Measurements from ENCODE around the gene BUB3. TPM values are rescaled to one million over a fixed set of nuclear protein-coding genes. Genes with fewer than 3 reads are reported as not detected.

Gene BUB3
- total and polyA plus RNA-seq, 2 of the 4 experiments (the other 2 are of a cell fraction), result 215 to 384 TPM

- CTCF ChIA-PET, result interaction anchor here (0.6 kb wide), 1 partner anchor 233 kb away, joined by 6 read pairs; no protein-coding TSS in a partner anchor
- H3K79me1 ChIP-seq (ENCODE audit: low read depth in 1 of 2, low read length in 2 of 2), result no peaks in the 10 kb centered on the region
- no peak overlapping the region for H2BK120ac ChIP-seq (ENCODE audit: low read depth, low read length)
- no peaks in the 10 kb centered on the region for H3K9me3 ChIP-seq (ENCODE audit: control insufficient read depth, insufficient read depth, low read length)
- WGBS, 2 experiments (ENCODE audit: extremely low coverage in 2 of 2, insufficient read length in 1 of 2), result no CpG with 5 or more reads among the region's 6 CpGs
- H2BK15ac ChIP-seq (ENCODE audit: low read depth, low read length), result no peak overlapping the region
- no peak overlapping the region for H3K14ac ChIP-seq (replicated peaks; ENCODE audit: low read depth, low read length)
- no peaks in the 10 kb centered on the region for H3K27me3 ChIP-seq (ENCODE audit: control insufficient read depth, insufficient read depth, low read length)
- intact Hi-C loops (cut with micrococcal nuclease) (no loop called here), in situ Hi-C loops (cut with MboI; ENCODE audit: low sequenced_read_pairs) (no loop called here), dilution Hi-C loops (cut with HindIII; ENCODE audit: low sequenced_read_pairs, unreplicated experiment) (no loop called here)
- H3K9ac ChIP-seq (ENCODE audit: low read depth, low read length), result no peak overlapping the region
- no peaks in the 10 kb centered on the region for H4K20me1 ChIP-seq (ENCODE audit: insufficient read depth, low read length)
- H2AK9ac ChIP-seq (replicated peaks; ENCODE audit: low read depth, low read length, poor library complexity), result no peak overlapping the region
- no TSS peak for BruUV-seq (replicated peaks)
- no peak for ATAC-seq (ENCODE audit: low read depth)
- DNase-seq, result no peak
- no peak overlapping the region for H2AK5ac ChIP-seq (ENCODE audit: low read depth, low read length)
- H3K56ac ChIP-seq (ENCODE audit: extremely low read depth, insufficient read depth, low read length), result no peak overlapping the region
- no peak overlapping the region for H3K27ac ChIP-seq (ENCODE audit: insufficient read depth, low read length)
- no peak overlapping the region for H3K4ac ChIP-seq (ENCODE audit: low read depth, low read length)
- H3K9me1 ChIP-seq (ENCODE audit: insufficient read depth, low read length), result no peaks in the 10 kb centered on the region
- TF ChIP-seq RFX5 (IDR thresholded peaks at IDR 0.05; ENCODE audit: low read depth, low read length), result no peak
- TF ChIP-seq CHD1 (IDR thresholded peaks at IDR 0.05; ENCODE audit: low read depth, low read length), result no peak
- no peak for TF ChIP-seq FOS (IDR thresholded peaks at IDR 0.05; ENCODE audit: low read depth, low read length)
- TF ChIP-seq POLR2A (IDR thresholded peaks at IDR 0.05; ENCODE audit: low read depth, low read length), result no peak
- no peak for TF ChIP-seq BHLHE40 (IDR thresholded peaks at IDR 0.05; ENCODE audit: low read depth, low read length)
- TF ChIP-seq SMC3 (IDR thresholded peaks at IDR 0.05; ENCODE audit: low read depth, low read length), result no peak
- H3K4me2 ChIP-seq (ENCODE audit: low read depth, low read length), result no peak overlapping the region
- no peak overlapping the region for H4K5ac ChIP-seq (ENCODE audit: low read depth, low read length)
- no peak overlapping the region for H4K8ac ChIP-seq (ENCODE audit: low read depth in 2 of 2, low read length in 2 of 2)
- H2BK20ac ChIP-seq (ENCODE audit: low read depth, low read length), result no peak overlapping the region
- H4K91ac ChIP-seq (ENCODE audit: insufficient read depth, low read depth, low read length), result no peak overlapping the region
- no peak overlapping the region for H2AFZ ChIP-seq (replicated peaks; ENCODE audit: low read length, poor library complexity)
- H3K23ac ChIP-seq (ENCODE audit: low read depth, low read length), result no peak overlapping the region
- H2BK5ac ChIP-seq (ENCODE audit: low read depth, low read length, poor library complexity, severe bottlenecking), result no peak overlapping the region
- H3K18ac ChIP-seq (ENCODE audit: low read depth, low read length), result no peak overlapping the region
- no peaks in the 10 kb centered on the region for H3K4me1 ChIP-seq (ENCODE audit: control insufficient read depth, insufficient read depth, low read length)
- POLR2A ChIA-PET (ENCODE audit: unreplicated experiment), result no interaction called here
- no peaks in the 10 kb centered on the region for H3K36me3 ChIP-seq (ENCODE audit: control insufficient read depth, insufficient read depth, low read length)
- no peak overlapping the region for H3K4me3 ChIP-seq (ENCODE audit: insufficient read depth, low read depth, low read length)
These were observed 58.4 kb downstream of the BUB3 start for GRCh38 chr10:123212640-123213039.

Measured in IMR-90 (cell line).